ENCODE results near the gene CHKA.

DNA sequence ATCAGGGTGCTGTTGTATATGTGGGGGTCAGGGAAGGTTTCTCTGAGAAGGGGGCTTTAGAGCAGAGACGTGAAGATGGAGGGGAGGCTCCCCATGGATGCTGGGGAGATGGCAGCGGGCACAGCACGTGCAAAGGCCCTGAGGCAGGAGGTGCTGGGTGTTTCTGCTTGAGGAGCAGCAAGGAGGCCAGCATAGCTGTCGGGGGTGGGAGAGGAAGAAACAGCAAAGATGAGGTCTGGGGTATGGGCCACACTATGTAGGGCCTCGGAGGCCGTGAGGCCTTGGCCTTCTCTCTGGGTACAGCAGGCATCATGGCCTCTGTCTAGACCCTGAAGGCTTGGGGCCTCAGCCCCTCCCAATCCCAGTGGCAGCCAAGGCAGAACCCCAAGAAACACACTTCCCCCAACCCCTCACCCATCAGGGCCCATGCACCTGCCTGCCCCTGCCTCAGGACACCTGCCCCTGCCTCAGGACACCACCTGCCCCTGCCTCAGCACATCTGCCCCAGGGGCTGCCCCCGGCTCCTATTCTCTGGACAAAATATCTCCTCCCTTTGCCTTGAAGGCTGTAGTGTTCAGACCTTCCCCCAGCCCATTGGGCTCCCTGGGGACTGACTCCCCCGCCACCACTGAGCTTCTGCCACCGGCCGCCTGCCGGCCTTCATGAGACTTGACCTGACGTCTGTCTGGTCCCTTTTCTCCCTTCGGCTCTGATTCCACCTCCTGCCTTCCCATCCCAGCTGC, 104.9 kb downstream of the CHKA start:
- TF ChIP-seq, protein P1, sequence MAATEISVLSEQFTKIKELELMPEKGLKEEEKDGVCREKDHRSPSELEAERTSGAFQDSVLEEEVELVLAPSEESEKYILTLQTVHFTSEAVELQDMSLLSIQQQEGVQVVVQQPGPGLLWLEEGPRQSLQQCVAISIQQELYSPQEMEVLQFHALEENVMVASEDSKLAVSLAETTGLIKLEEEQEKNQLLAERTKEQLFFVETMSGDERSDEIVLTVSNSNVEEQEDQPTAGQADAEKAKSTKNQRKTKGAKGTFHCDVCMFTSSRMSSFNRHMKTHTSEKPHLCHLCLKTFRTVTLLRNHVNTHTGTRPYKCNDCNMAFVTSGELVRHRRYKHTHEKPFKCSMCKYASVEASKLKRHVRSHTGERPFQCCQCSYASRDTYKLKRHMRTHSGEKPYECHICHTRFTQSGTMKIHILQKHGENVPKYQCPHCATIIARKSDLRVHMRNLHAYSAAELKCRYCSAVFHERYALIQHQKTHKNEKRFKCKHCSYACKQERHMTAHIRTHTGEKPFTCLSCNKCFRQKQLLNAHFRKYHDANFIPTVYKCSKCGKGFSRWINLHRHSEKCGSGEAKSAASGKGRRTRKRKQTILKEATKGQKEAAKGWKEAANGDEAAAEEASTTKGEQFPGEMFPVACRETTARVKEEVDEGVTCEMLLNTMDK (IDR thresholded peaks at IDR 0.05; ENCODE audit: borderline replicate concordance, insufficient read depth, low read depth, low read length, poor library complexity, severe bottlenecking), result no peak
- TF ChIP-seq BRD4 (IDR thresholded peaks at IDR 0.05) (no peak), RAD21 (CRISPR knock-in tag; conservative IDR thresholded peaks at IDR 0.05 in 1 of 2, IDR thresholded peaks at IDR 0.05 in 1 of 2) (no peak), ZEB2 (IDR thresholded peaks at IDR 0.05) (no peak), CBX5 (IDR thresholded peaks at IDR 0.05; ENCODE audit: borderline replicate concordance, low read depth) (no peak), CBX1 (IDR thresholded peaks at IDR 0.05; ENCODE audit: low read depth) (no peak), ELF2 (CRISPR knock-in tag; IDR thresholded peaks at IDR 0.05) (no peak), JUND (IDR thresholded peaks at IDR 0.05; ENCODE audit: borderline replicate concordance, low read depth, low read length) (no peak), JUND (tag; IDR thresholded peaks at IDR 0.05; ENCODE audit: borderline replicate concordance, low read depth, low read length) (no peak), NCOR1 (IDR thresholded peaks at IDR 0.05) (no peak)
- TF ChIP-seq, protein P2, sequence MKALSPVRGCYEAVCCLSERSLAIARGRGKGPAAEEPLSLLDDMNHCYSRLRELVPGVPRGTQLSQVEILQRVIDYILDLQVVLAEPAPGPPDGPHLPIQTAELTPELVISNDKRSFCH (CRISPR knock-in tag; IDR thresholded peaks at IDR 0.05), result no peak
- TF ChIP-seq, protein P2 (tag; IDR thresholded peaks at IDR 0.05), result no peak
- TF ChIP-seq, protein P3, sequence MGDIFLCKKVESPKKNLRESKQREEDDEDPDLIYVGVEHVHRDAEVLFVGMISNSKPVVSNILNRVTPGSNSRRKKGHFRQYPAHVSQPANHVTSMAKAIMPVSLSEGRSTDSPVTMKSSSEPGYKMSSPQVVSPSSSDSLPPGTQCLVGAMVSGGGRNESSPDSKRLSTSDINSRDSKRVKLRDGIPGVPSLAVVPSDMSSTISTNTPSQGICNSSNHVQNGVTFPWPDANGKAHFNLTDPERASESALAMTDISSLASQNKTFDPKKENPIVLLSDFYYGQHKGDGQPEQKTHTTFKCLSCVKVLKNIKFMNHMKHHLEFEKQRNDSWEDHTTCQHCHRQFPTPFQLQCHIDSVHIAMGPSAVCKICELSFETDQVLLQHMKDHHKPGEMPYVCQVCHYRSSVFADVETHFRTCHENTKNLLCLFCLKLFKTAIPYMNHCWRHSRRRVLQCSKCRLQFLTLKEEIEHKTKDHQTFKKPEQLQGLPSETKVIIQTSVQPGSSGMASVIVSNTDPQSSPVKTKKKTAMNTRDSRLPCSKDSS (IDR thresholded peaks at IDR 0.05; ENCODE audit: low read depth, partially characterized antibody), result no peak
- TF ChIP-seq, protein P4, sequence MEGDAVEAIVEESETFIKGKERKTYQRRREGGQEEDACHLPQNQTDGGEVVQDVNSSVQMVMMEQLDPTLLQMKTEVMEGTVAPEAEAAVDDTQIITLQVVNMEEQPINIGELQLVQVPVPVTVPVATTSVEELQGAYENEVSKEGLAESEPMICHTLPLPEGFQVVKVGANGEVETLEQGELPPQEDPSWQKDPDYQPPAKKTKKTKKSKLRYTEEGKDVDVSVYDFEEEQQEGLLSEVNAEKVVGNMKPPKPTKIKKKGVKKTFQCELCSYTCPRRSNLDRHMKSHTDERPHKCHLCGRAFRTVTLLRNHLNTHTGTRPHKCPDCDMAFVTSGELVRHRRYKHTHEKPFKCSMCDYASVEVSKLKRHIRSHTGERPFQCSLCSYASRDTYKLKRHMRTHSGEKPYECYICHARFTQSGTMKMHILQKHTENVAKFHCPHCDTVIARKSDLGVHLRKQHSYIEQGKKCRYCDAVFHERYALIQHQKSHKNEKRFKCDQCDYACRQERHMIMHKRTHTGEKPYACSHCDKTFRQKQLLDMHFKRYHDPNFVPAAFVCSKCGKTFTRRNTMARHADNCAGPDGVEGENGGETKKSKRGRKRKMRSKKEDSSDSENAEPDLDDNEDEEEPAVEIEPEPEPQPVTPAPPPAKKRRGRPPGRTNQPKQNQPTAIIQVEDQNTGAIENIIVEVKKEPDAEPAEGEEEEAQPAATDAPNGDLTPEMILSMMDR (IDR thresholded peaks at IDR 0.05 in 2 of 3, conservative IDR thresholded peaks at IDR 0.05 in 1 of 3; ENCODE audit: insufficient read depth in 2 of 3, low read depth in 1 of 3, low read length in 3 of 3), result 0 out of 6 replicates have a peak, but pooled peaks of 1 of the 3 experiments have one; percentile 22
